OCI-LY1 (cell line): ENCODE results near the gene ATP2B2.

ENCODE experiments used
- H2AFZ ChIP-seq: fragments of 200-600 bp; sonication (generic), shearing (Covaris generic); 2 replicates; pipeline ENCODE4 v1.6.0; 2014; ENCODE audit warnings: antibody characterized with exemption, mild to moderate bottlenecking, low read length
- H3F3A ChIP-seq: fragments of 200-600 bp; sonication (generic), shearing (Covaris generic); 2 replicates; pipeline ENCODE4 v1.6.0; 2014; ENCODE audit warnings: mild to moderate bottlenecking, antibody characterized with exemption, low read length, moderate library complexity; ENCODE audit not compliant: insufficient read depth
- H3K27ac ChIP-seq: fragments of 200-600 bp; sonication (generic); 2 replicates; pipeline ENCODE4 v1.5.1; 2014; ENCODE audit warnings: low read length, mixed run types, mild to moderate bottlenecking, low read depth; ENCODE audit not compliant: poor library complexity, severe bottlenecking
- H3K27me3 ChIP-seq: fragments of 200-600 bp; sonication (generic); 2 replicates; pipeline ENCODE4 v1.6.0; 2014; ENCODE audit warnings: antibody characterized with exemption, mild to moderate bottlenecking, low read length, moderate library complexity; ENCODE audit not compliant: insufficient read depth
- H3K36me3 ChIP-seq: fragments of 200-600 bp; sonication (generic); 2 replicates; pipeline ENCODE4 v1.6.1; 2014; ENCODE audit warnings: mild to moderate bottlenecking, antibody characterized with exemption, low read length, moderate library complexity, mixed read lengths; ENCODE audit not compliant: insufficient read depth
- H3K4me1 ChIP-seq: fragments of 200-600 bp; sonication (generic); 2 replicates; pipeline ENCODE4 v1.5.1; 2014; ENCODE audit warnings: mild to moderate bottlenecking, low read length, moderate library complexity; ENCODE audit not compliant: insufficient read depth, severe bottlenecking
- H3K4me2 ChIP-seq: fragments of 200-600 bp; sonication (generic), shearing (Covaris generic); 2 replicates; pipeline ENCODE4 v1.6.1; 2014; ENCODE audit warnings: low read length
- H3K4me3 ChIP-seq: fragments of 200-600 bp; sonication (generic); 2 replicates; pipeline ENCODE4 v1.5.1; 2014; ENCODE audit warnings: low read length, low read depth, mild to moderate bottlenecking, mixed read lengths; ENCODE audit not compliant: poor library complexity, severe bottlenecking
- H3K79me2 ChIP-seq: fragments of 200-600 bp; shearing (Covaris generic); 2 replicates; pipeline ENCODE4 v1.6.1; 2016; ENCODE audit warnings: mixed run types, low read length, mixed read lengths; ENCODE audit not compliant: insufficient read depth
- H3K9ac ChIP-seq: fragments of 200-600 bp; sonication (generic), shearing (Covaris generic); 2 replicates; pipeline ENCODE4 v1.6.1; 2014; ENCODE audit warnings: mild to moderate bottlenecking, low read length, mixed read lengths
- H3K9me2 ChIP-seq: fragments of 200-600 bp; sonication (generic), shearing (Covaris generic); 2 replicates; pipeline ENCODE4 v1.6.1; 2014; ENCODE audit warnings: low read depth, mild to moderate bottlenecking, low read length, mixed read lengths
- H3K9me3 ChIP-seq: fragments of 200-600 bp; shearing (Covaris generic); 2 replicates; pipeline ENCODE4 v1.6.1; 2014; ENCODE audit warnings: low read length, mixed read lengths
- H4K20me1 ChIP-seq: fragments of 200-600 bp; sonication (generic), shearing (Covaris generic); 2 replicates; pipeline ENCODE4 v1.6.0; 2016; ENCODE audit warnings: mild to moderate bottlenecking, low read length; ENCODE audit not compliant: insufficient read depth
- EZH2 ChIP-seq: fragments of 200-600 bp; sonication (generic), shearing (Covaris generic); IDR thresholded peaks from 2 replicates; pipeline ENCODE4 v1.8.0; 2017; ENCODE audit warnings: borderline replicate concordance, mixed run types, mild to moderate bottlenecking, antibody characterized with exemption, low read length, moderate library complexity, mixed read lengths
- TF ChIP-seq, protein P1 (sequence below): fragments of 200-600 bp; sonication (generic), shearing (Covaris generic); IDR thresholded peaks from 2 replicates; pipeline ENCODE4 v1.5.1; 2017; ENCODE audit warnings: mild to moderate bottlenecking, antibody characterized with exemption, low read length, moderate library complexity, mixed read lengths

The ATP2B2 gene

DNA sequence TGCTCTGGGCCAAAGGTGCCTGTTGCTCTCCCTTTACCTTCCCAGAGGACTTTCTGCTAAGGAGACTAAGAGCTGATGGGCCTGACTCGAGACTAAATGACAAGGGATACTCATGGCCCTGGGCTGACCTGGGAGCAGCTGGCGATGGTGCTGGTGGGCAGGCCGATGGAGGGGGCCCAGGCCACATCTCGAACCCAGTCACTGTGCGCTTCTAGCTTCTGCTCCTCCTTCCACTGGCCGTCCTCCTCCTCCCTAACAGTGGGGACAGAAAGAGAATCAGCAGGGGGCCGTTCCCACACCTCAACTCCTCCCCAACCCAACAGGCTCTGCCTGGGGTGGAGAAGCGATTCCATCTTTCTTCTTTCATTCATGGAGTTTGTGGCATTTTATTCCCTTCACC lies 200.5 kb downstream of the ATP2B2 start:
- TF ChIP-seq, protein P1, sequence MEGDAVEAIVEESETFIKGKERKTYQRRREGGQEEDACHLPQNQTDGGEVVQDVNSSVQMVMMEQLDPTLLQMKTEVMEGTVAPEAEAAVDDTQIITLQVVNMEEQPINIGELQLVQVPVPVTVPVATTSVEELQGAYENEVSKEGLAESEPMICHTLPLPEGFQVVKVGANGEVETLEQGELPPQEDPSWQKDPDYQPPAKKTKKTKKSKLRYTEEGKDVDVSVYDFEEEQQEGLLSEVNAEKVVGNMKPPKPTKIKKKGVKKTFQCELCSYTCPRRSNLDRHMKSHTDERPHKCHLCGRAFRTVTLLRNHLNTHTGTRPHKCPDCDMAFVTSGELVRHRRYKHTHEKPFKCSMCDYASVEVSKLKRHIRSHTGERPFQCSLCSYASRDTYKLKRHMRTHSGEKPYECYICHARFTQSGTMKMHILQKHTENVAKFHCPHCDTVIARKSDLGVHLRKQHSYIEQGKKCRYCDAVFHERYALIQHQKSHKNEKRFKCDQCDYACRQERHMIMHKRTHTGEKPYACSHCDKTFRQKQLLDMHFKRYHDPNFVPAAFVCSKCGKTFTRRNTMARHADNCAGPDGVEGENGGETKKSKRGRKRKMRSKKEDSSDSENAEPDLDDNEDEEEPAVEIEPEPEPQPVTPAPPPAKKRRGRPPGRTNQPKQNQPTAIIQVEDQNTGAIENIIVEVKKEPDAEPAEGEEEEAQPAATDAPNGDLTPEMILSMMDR = no peak
- TF ChIP-seq EZH2 = no peak
- Histone ChIP-seq H2AFZ (no peak overlapping the region), H3K9ac (no peak overlapping the region), H3K9me2 (no peaks in the 10 kb centered on the region), H3K4me2 (no peak overlapping the region), H3K4me1 (no peaks in the 10 kb centered on the region), H3K27me3 (no peaks in the 10 kb centered on the region), H3K4me3 (no peak overlapping the region), H3K36me3 (peaks cover 93% of the 10 kb centered on the region), H3K9me3 (no peaks in the 10 kb centered on the region), H3K27ac (no peak overlapping the region), H3F3A (no peaks in the 10 kb centered on the region; the same call in 1 of the 2 replicates), H4K20me1 (no peaks in the 10 kb centered on the region), H3K79me2 (no peaks in the 10 kb centered on the region)

GRCh38 chr3:10303785-10304184 lies 201.6 kb downstream of the ATP2B2 start:
- Histone ChIP-seq H3K27me3 (no peaks in the 10 kb centered on the region), H3K9ac (no peak overlapping the region), H3K4me3 (no peak overlapping the region), H4K20me1 (no peaks in the 10 kb centered on the region), H3K9me3 (no peaks in the 10 kb centered on the region), H3K9me2 (no peaks in the 10 kb centered on the region), H3K27ac (no peak overlapping the region), H3K4me1 (peaks cover 9% of the 10 kb centered on the region), H3K79me2 (no peaks in the 10 kb centered on the region), H3K4me2 (no peak overlapping the region), H2AFZ (no peak overlapping the region), H3K36me3 (peaks cover 93% of the 10 kb centered on the region), H3F3A (no peaks in the 10 kb centered on the region; the same call in 1 of the 2 replicates)
- no peak for TF ChIP-seq EZH2
- TF ChIP-seq, protein P1 = no peak

- TF ChIP-seq, protein P1 = no peak
- no peak for TF ChIP-seq EZH2
Measured at GRCh38 chr3:10303105-10303504, 202.3 kb downstream of the ATP2B2 start.

More at GRCh38 chr3:10303105-10303504, 202.3 kb downstream of the ATP2B2 start:
- H3K4me1 ChIP-seq = peaks cover 9% of the 10 kb centered on the region
- H3K36me3 ChIP-seq = peaks cover 91% of the 10 kb centered on the region
- H3K9me2 ChIP-seq = no peaks in the 10 kb centered on the region
- H3K79me2 ChIP-seq = no peaks in the 10 kb centered on the region
- H3K27me3 ChIP-seq = no peaks in the 10 kb centered on the region
- no peak overlapping the region for H2AFZ ChIP-seq
- H4K20me1 ChIP-seq = no peaks in the 10 kb centered on the region
- no peak overlapping the region for H3K4me2 ChIP-seq
- H3K27ac ChIP-seq = no peak overlapping the region
- H3K4me3 ChIP-seq = no peak overlapping the region
- no peak overlapping the region for H3K9ac ChIP-seq
- no peaks in the 10 kb centered on the region; the same call in 1 of the 2 replicates for H3F3A ChIP-seq
- no peaks in the 10 kb centered on the region for H3K9me3 ChIP-seq
